Astrocyte (in vitro differentiated cells and primary cell): ENCODE measurements around the gene GSN.

ENCODE experiments used
- EZH2 ChIP-seq: IDR thresholded peaks from 2 replicates; pipeline ENCODE4 v1.6.1; 2012; ENCODE audit warnings: mild to moderate bottlenecking, low read length, inconsistent platforms; ENCODE audit not compliant: insufficient read depth
- TF ChIP-seq, protein P1 (sequence below): IDR thresholded peaks from 2 replicates; pipeline ENCODE4 v1.5.1; 2011; ENCODE audit warnings: low read depth, mild to moderate bottlenecking, inconsistent platforms, low read length, moderate library complexity; ENCODE audit not compliant: insufficient read depth

DNA sequence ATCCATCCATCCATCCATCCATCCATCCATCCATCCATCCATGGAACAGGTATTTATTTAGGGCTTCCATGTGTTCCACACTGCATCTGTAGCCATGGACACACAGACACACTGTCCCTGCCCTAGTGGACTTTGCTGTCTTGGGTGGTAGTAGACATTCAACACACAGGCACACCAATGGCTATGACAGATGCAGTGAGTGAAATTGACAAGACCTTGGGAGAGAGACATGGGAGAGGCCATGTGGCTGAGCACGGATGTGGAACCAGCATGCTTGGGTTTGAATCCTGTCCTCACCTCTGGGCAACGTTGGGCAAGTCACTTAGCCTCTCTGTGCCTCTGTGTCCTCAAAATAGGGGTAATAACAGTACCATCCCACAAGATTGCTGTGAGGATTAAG lies 56.8 kb downstream of the GSN start:
- TF ChIP-seq, protein P1, sequence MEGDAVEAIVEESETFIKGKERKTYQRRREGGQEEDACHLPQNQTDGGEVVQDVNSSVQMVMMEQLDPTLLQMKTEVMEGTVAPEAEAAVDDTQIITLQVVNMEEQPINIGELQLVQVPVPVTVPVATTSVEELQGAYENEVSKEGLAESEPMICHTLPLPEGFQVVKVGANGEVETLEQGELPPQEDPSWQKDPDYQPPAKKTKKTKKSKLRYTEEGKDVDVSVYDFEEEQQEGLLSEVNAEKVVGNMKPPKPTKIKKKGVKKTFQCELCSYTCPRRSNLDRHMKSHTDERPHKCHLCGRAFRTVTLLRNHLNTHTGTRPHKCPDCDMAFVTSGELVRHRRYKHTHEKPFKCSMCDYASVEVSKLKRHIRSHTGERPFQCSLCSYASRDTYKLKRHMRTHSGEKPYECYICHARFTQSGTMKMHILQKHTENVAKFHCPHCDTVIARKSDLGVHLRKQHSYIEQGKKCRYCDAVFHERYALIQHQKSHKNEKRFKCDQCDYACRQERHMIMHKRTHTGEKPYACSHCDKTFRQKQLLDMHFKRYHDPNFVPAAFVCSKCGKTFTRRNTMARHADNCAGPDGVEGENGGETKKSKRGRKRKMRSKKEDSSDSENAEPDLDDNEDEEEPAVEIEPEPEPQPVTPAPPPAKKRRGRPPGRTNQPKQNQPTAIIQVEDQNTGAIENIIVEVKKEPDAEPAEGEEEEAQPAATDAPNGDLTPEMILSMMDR = no peak
- no peak for TF ChIP-seq EZH2
